ENCODE results near the gene SERTM2. TPM values are rescaled to one million over a fixed set of nuclear protein-coding genes. Genes with fewer than 3 reads are reported as not detected.

The SERTM2 gene
- total and polyA plus RNA-seq, 2 donors from 2014 or later, result 0.22 to 0.35 TPM

- no peak for DNase-seq
- Histone ChIP-seq H3K4me3 (ENCODE audit: low read length in 3 of 3) (no peak overlapping the region), H3K4me1 (ENCODE audit: control insufficient read depth in 2 of 3, insufficient read depth in 2 of 3, low read depth in 1 of 3, low read length in 3 of 3) (no peaks in the 10 kb centered on the region), H3K9ac (ENCODE audit: low read length in 3 of 3) (no peak overlapping the region), H3K9me3 (ENCODE audit: control insufficient read depth in 2 of 3, insufficient read depth in 1 of 3, low read length in 3 of 3) (no peaks in the 10 kb centered on the region), H3K27me3 (ENCODE audit: control insufficient read depth, insufficient read depth, low read length) (peaks cover 2% of the 10 kb centered on the region), H3K36me3 (ENCODE audit: control insufficient read depth in 2 of 3, insufficient read depth in 3 of 3, low read length in 3 of 3) (no peaks in the 10 kb centered on the region), H3K27ac (ENCODE audit: low read depth in 2 of 2, low read length in 2 of 2) (no peak overlapping the region)
- TF ChIP-seq CTCF (IDR thresholded peaks at IDR 0.05; ENCODE audit: borderline replicate concordance, extremely low read depth, insufficient read depth), result no peak
- intact Hi-C loops (cut with DNase I), result no loop called here
- FAIRE-seq, result no peak
These were observed 40.6 kb upstream of the SERTM2 start for GRCh38 chrX:111470681-111471403.

- Histone ChIP-seq H3K4me3 (ENCODE audit: low read length in 3 of 3) (no peak overlapping the region), H3K36me3 (ENCODE audit: control insufficient read depth in 2 of 3, insufficient read depth in 3 of 3, low read length in 3 of 3) (no peaks in the 10 kb centered on the region), H3K4me1 (ENCODE audit: control insufficient read depth in 2 of 3, insufficient read depth in 2 of 3, low read depth in 1 of 3, low read length in 3 of 3) (no peaks in the 10 kb centered on the region), H3K27ac (ENCODE audit: low read depth in 2 of 2, low read length in 2 of 2) (no peak overlapping the region), H3K9me3 (ENCODE audit: control insufficient read depth in 2 of 3, insufficient read depth in 1 of 3, low read length in 3 of 3) (no peaks in the 10 kb centered on the region), H3K27me3 (ENCODE audit: control insufficient read depth, insufficient read depth, low read length) (no peaks in the 10 kb centered on the region), H3K9ac (ENCODE audit: low read length in 3 of 3) (no peak overlapping the region)
- no peak for FAIRE-seq
- no peak for DNase-seq
- intact Hi-C loops (cut with DNase I), result no loop called here
- TF ChIP-seq CTCF (IDR thresholded peaks at IDR 0.05; ENCODE audit: borderline replicate concordance, extremely low read depth, insufficient read depth), result no peak
These were observed 29.5 kb upstream of the SERTM2 start for GRCh38 chrX:111481896-111482295.

- H3K9ac ChIP-seq (ENCODE audit: low read length in 3 of 3), result no peak overlapping the region
- intact Hi-C loops (cut with DNase I), result no loop called here
- no peaks in the 10 kb centered on the region for H3K27me3 ChIP-seq (ENCODE audit: control insufficient read depth, insufficient read depth, low read length)
- no peak overlapping the region for H3K27ac ChIP-seq (ENCODE audit: low read depth in 2 of 2, low read length in 2 of 2)
- no peak overlapping the region for H3K4me3 ChIP-seq (ENCODE audit: low read length in 3 of 3)
- peak in 4 of 5 donors; percentile 58 to 84 (median 78) for DNase-seq
- H3K36me3 ChIP-seq (ENCODE audit: control insufficient read depth in 2 of 3, insufficient read depth in 3 of 3, low read length in 3 of 3), result no peaks in the 10 kb centered on the region
- FAIRE-seq, result peak; percentile 91
- no peaks in the 10 kb centered on the region for H3K4me1 ChIP-seq (ENCODE audit: control insufficient read depth in 2 of 3, insufficient read depth in 2 of 3, low read depth in 1 of 3, low read length in 3 of 3)
- H3K9me3 ChIP-seq (ENCODE audit: control insufficient read depth in 2 of 3, insufficient read depth in 1 of 3, low read length in 3 of 3), result no peaks in the 10 kb centered on the region
- no peak for TF ChIP-seq CTCF (IDR thresholded peaks at IDR 0.05; ENCODE audit: borderline replicate concordance, extremely low read depth, insufficient read depth)
These were observed 28.3 kb upstream of the SERTM2 start for GRCh38 chrX:111483135-111483534.

Measured in kidney (tissue), 14 donors.